Glutamatergic neuron (in vitro differentiated cells): ENCODE data around the gene TGFB2. TPM values are rescaled to one million over a fixed set of nuclear protein-coding genes. Genes with fewer than 3 reads are reported as not detected.
A peak's percentile ranks its signal among the peaks of the same experiment; 100 is the strongest.

Experiments used
- DNase-seq: peaks from one replicate; pipeline ENCODE4 v3.0.0; 2022
- H3K27ac Mint-ChIP-seq: one replicate; pipeline ENCODE4 v1.8.0; 2020; ENCODE audit warnings: mild to moderate bottlenecking, mixed read lengths, inconsistent platforms; ENCODE audit not compliant: unreplicated experiment
- H3K27me3 Mint-ChIP-seq: one replicate; pipeline ENCODE4 v1.8.0; 2020; ENCODE audit warnings: mild to moderate bottlenecking, moderate library complexity, mixed read lengths, inconsistent platforms; ENCODE audit not compliant: unreplicated experiment
- H3K36me3 Mint-ChIP-seq: one replicate; pipeline ENCODE4 v1.8.0; 2020; ENCODE audit warnings: mild to moderate bottlenecking, mixed read lengths, inconsistent platforms; ENCODE audit not compliant: unreplicated experiment
- H3K4me1 Mint-ChIP-seq: one replicate; pipeline ENCODE4 v1.8.0; 2020; ENCODE audit warnings: mild to moderate bottlenecking, low read depth, mixed read lengths, inconsistent platforms; ENCODE audit not compliant: unreplicated experiment
- H3K4me3 Mint-ChIP-seq: one replicate; pipeline ENCODE4 v1.8.0; 2020; ENCODE audit warnings: mild to moderate bottlenecking, mixed read lengths, inconsistent platforms; ENCODE audit not compliant: unreplicated experiment
- H3K9me3 Mint-ChIP-seq: one replicate; pipeline ENCODE4 v1.8.0; 2020; ENCODE audit warnings: mild to moderate bottlenecking, moderate library complexity, mixed read lengths, inconsistent platforms; ENCODE audit not compliant: unreplicated experiment
- CTCF ChIP-seq: fragments of 200-600 bp; sonication (generic); IDR thresholded peaks from one replicate; pipeline ENCODE4 v1.5.0; 2021; ENCODE audit not compliant: partially characterized antibody, unreplicated experiment
- total RNA-seq: library from RNA; stranded (reverse); fragmentation: NEBNext Ultra II Directional; extraction: Animal tissue kit (Norgen Biotek cat#: 25700); gene quantifications from one replicate; pipeline ENCODE4 v1.2.1, GENCODE V29; 2021; ENCODE audit not compliant: unreplicated experiment

The TGFB2 gene
- total RNA-seq, 1 donor from 2014 or later, result 2.0 TPM

- no peak overlapping the region for H3K4me3 Mint-ChIP-seq
- no peaks in the 10 kb centered on the region for H3K36me3 Mint-ChIP-seq
- H3K27me3 Mint-ChIP-seq, result no peaks in the 10 kb centered on the region
- no peak overlapping the region for H3K27ac Mint-ChIP-seq
- no peak for DNase-seq
- TF ChIP-seq CTCF, result no peak
- peaks cover 8% of the 10 kb centered on the region for H3K4me1 Mint-ChIP-seq
- H3K9me3 Mint-ChIP-seq, result peaks cover 1% of the 10 kb centered on the region
Measured at GRCh38 chr1:218394416-218394815, 49.3 kb downstream of the TGFB2 start.

GRCh38 chr1:218394989-218395388 is 49.9 kb downstream of the TGFB2 start:
- TF ChIP-seq CTCF, result no peak
- Mint-ChIP-seq H3K4me1 (peaks cover 13% of the 10 kb centered on the region), H3K4me3 (no peak overlapping the region), H3K36me3 (no peaks in the 10 kb centered on the region), H3K27ac (no peak overlapping the region), H3K27me3 (no peaks in the 10 kb centered on the region), H3K9me3 (peaks cover 2% of the 10 kb centered on the region)
- DNase-seq, result no peak

- Mint-ChIP-seq H3K4me3 (no peak overlapping the region), H3K4me1 (peaks cover 17% of the 10 kb centered on the region), H3K27ac (no peak overlapping the region), H3K9me3 (peaks cover 2% of the 10 kb centered on the region), H3K36me3 (peaks cover 4% of the 10 kb centered on the region), H3K27me3 (no peaks in the 10 kb centered on the region)
- DNase-seq, result no peak
- no peak for TF ChIP-seq CTCF
Measured at GRCh38 chr1:218395916-218396315, 50.8 kb downstream of the TGFB2 start.

- H3K27me3 Mint-ChIP-seq, result no peaks in the 10 kb centered on the region
- DNase-seq, result no peak
- no peak overlapping the region for H3K4me3 Mint-ChIP-seq
- TF ChIP-seq CTCF, result no peak
- peaks cover 4% of the 10 kb centered on the region for H3K36me3 Mint-ChIP-seq
- peaks cover 2% of the 10 kb centered on the region for H3K9me3 Mint-ChIP-seq
- H3K4me1 Mint-ChIP-seq, result peaks cover 24% of the 10 kb centered on the region
- H3K27ac Mint-ChIP-seq, result peak overlapping the region; percentile 5
Measured at GRCh38 chr1:218397752-218398339, 52.7 kb downstream of the TGFB2 start.

GRCh38 chr1:218400624-218401023 is 55.5 kb downstream of the TGFB2 start:
- no peak overlapping the region for H3K27ac Mint-ChIP-seq

More at GRCh38 chr1:218400624-218401023, 55.5 kb downstream of the TGFB2 start:
- Mint-ChIP-seq H3K27me3 (no peaks in the 10 kb centered on the region), H3K9me3 (peaks cover 2% of the 10 kb centered on the region), H3K4me3 (no peak overlapping the region), H3K36me3 (peaks cover 4% of the 10 kb centered on the region), H3K4me1 (peaks cover 17% of the 10 kb centered on the region)
- no peak for DNase-seq
- TF ChIP-seq CTCF, result no peak
